ENCODE measurements around the gene L2HGDH. TPM values are rescaled to one million over a fixed set of nuclear protein-coding genes. Genes with fewer than 3 reads are reported as not detected.

Gene L2HGDH
- total RNA-seq, 6 experiments from 2014 or later, result 6.1 to 11.1 (median 6.9) TPM

DNA sequence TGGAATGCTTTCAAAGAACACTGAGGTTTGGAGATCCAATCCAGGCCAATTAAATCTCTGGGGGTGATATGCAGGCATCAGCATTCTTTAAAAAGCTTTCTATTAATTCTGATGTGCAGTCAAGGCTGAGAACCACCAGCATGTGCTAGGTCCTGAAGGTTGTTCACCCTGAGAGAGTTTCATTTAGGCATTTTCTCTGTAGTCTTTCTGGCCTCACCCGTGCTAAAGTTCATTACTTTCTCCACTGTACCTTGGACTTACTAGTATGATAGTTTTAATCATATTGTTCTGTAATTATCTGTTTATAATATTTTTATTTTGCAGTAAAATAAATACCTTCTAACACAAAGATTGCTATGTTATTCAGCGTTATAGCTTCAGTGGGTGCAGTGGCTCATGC is 113.5 kb downstream of the L2HGDH start:
- no peak for ATAC-seq
- Histone ChIP-seq H3K27ac (no peak overlapping the region), H3K36me3 (peaks cover 0 to 18% (median 7%) of the 10 kb centered on the region in 4 donors)

DNA sequence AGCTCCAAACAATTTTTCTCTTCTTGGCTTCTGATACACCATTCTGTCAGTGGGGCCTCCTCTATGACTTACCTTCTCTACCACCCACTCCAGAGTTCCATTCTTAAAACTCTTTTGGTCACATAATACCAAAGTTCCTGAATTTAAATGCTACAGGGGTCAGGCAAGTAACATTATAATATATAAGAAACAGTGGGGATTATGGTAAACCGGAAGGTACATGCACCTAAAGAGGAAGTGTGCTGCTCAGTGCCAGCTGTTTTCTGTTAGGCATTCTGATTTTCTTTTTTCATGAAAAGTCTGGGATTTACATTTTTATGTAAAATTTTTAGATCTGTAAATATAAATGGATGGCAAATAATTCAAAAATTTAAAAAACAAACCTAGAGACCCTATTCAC is 120.5 kb downstream of the L2HGDH start:
- Histone ChIP-seq H3K9me3 (no peaks in the 10 kb centered on the region), H3K27me3 (no peaks in the 10 kb centered on the region), H3K27ac (no peak overlapping the region), H3K36me3 (peaks cover 0 to 16% (median 8%) of the 10 kb centered on the region in 4 donors), H3K4me1 (no peaks in the 10 kb centered on the region), H3K4me3 (no peak overlapping the region)
- TF ChIP-seq CTCF (IDR thresholded peaks at IDR 0.05) (no peak), POLR2A (IDR thresholded peaks at IDR 0.05) (no peak)
- intact Hi-C loops (cut with DNase I), result no loop called here
- no peak for DNase-seq
- no peak for ATAC-seq
- WGBS (ENCODE audit: insufficient coverage, low coverage, low lambda C conversion rate, missing lambda C conversion rate), result 100% methylated on average over 1 of the region's 1 CpG

More for the DNA sequence above, 113.5 kb downstream of the L2HGDH start:
- no peaks in the 10 kb centered on the region for H3K9me3 ChIP-seq
- TF ChIP-seq CTCF (IDR thresholded peaks at IDR 0.05) (no peak), POLR2A (IDR thresholded peaks at IDR 0.05) (no peak)
- no peak overlapping the region for H3K4me3 ChIP-seq
- no peaks in the 10 kb centered on the region for H3K27me3 ChIP-seq
- H3K4me1 ChIP-seq, result no peaks in the 10 kb centered on the region
- intact Hi-C loops (cut with DNase I), result no loop called here
- WGBS (ENCODE audit: insufficient coverage, low coverage, low lambda C conversion rate, missing lambda C conversion rate), result 78% methylated on average over 2 of the region's 2 CpGs
- DNase-seq, result no peak

Small RNAs within 50 kb of the gene (microRNA-seq; reads per million reads assigned to microRNA genes)
- 0.58 to 0.64 reads per million in 2 donors for gene MIR4504

Small RNAs within 50 kb of the gene (small RNA-seq; reads per million reads assigned to genes)
- 0 to 0.52 reads per million in 2 experiments for gene MIR4504

Other genes with a start within 250 kb of the L2HGDH start
- gene VCPKMT, start 195.7 kb downstream of the L2HGDH start, total RNA-seq, result 1 to 10 TPM; 1.4 to 3.8 (median 3.3) TPM
- 10 to 100 TPM in 3 of 6 experiments, 1 to 10 TPM in 3; 9.0 to 12.4 (median 10.3) TPM for gene SOS2, start 80.7 kb downstream of the L2HGDH start, total RNA-seq
- 10 to 100 TPM in 1 of 6 experiments, 1 to 10 TPM in 5; 4.1 to 10.9 (median 7.1) TPM for gene DMAC2L, start 95 bp upstream of the L2HGDH start, total RNA-seq
- 1 to 10 TPM; 1.1 to 4.5 (median 2.8) TPM for gene CDKL1, start 84.7 kb upstream of the L2HGDH start, total RNA-seq
- 10 to 100 TPM in 4 of 6 experiments, 1 to 10 TPM in 2; 6.5 to 31.3 (median 14.4) TPM for gene MAP4K5, start 220.3 kb upstream of the L2HGDH start, total RNA-seq
- under 1 TPM in 5 of 6 experiments, not detected in 1; 0.18 to 0.47 (median 0.27) TPM for gene ATL1, start 247.9 kb upstream of the L2HGDH start, total RNA-seq